Suprapubic skin (tissue), 4 donors: ENCODE measurements around the gene RARS2. TPM values are rescaled to one million over a fixed set of nuclear protein-coding genes. Genes with fewer than 3 reads are reported as not detected.
A peak's percentile ranks its signal among the peaks of the same experiment; 100 is the strongest.

Experiments
- DNase-seq, 2 donors: peaks; one replicate each; pipeline ENCODE4 v3.0.0-alpha.2; 2019; ENCODE audit warnings: low spot score in 2 of 2
- H3K27ac ChIP-seq: fragments of 200-600 bp; sonication (generic); one replicate; pipeline ENCODE4 v1.5.1; 2019
- H3K27me3 ChIP-seq: fragments of 200-600 bp; sonication (generic); one replicate; pipeline ENCODE4 v1.5.1; 2019
- H3K36me3 ChIP-seq: fragments of 200-600 bp; sonication (generic); one replicate; pipeline ENCODE4 v1.5.1; 2019
- H3K4me1 ChIP-seq: fragments of 200-600 bp; sonication (generic); one replicate; pipeline ENCODE4 v1.5.1; 2019
- H3K4me3 ChIP-seq: fragments of 200-600 bp; sonication (generic); one replicate; pipeline ENCODE4 v1.5.1; 2019; ENCODE audit warnings: mild to moderate bottlenecking
- H3K9me3 ChIP-seq: fragments of 200-600 bp; sonication (generic); one replicate; pipeline ENCODE4 v1.5.1; 2019
- CTCF ChIP-seq, 2 donors: fragments of 200-600 bp in 1 of 2; fragments of 450-650 bp in 1 of 2; sonication (generic) in 1 of 2; IDR thresholded peaks; one replicate each; pipeline ENCODE4 v1.5.1; 2016 to 2019; ENCODE audit warnings: antibody characterized with exemption in 2 of 2, mild to moderate bottlenecking in 1 of 2, moderate library complexity in 1 of 2
- EP300 ChIP-seq: sonication (generic); formaldehyde crosslinking; IDR thresholded peaks from one replicate; pipeline ENCODE4 v1.6.1; 2017; ENCODE audit warnings: antibody characterized with exemption
- POLR2A ChIP-seq, 2 donors: fragments of 450-650 bp; IDR thresholded peaks; one replicate each; pipeline ENCODE4 v1.6.1; 2017; ENCODE audit warnings: antibody characterized with exemption in 2 of 2, mild to moderate bottlenecking in 2 of 2, moderate library complexity in 2 of 2
- POLR2AphosphoS5 ChIP-seq, 3 donors: sonication (generic); formaldehyde crosslinking; IDR thresholded peaks; one replicate each; pipeline ENCODE4 v1.6.1; 2017; ENCODE audit warnings: antibody characterized with exemption in 3 of 3
- WGBS: methylation state at CpG from one replicate; pipeline ENCODE4 v1.1.5; 2018; 5-methylcytosine and 5-hydroxymethylcytosine counted together
- total RNA-seq, 4 donors: library from RNA; depleted of rRNA; stranded (reverse); fragments of >200 nt; gene quantifications; one replicate each; pipeline ENCODE4 v1.1.0, GENCODE V29; 2016

Gene RARS2
- total RNA-seq, 4 donors from 2014 or later: 16.4 to 29.6 (median 19.7) TPM

GRCh38 chr6:87481931-87482330 is 107.9 kb downstream of the RARS2 start:
- DNase-seq: no peak
- 87% methylated on average over 3 of the region's 3 CpGs for WGBS
- Histone ChIP-seq H3K4me1 (no peaks in the 10 kb centered on the region), H3K4me3 (no peak overlapping the region), H3K27ac (no peak overlapping the region), H3K27me3 (no peaks in the 10 kb centered on the region), H3K9me3 (no peaks in the 10 kb centered on the region), H3K36me3 (peaks cover 3% of the 10 kb centered on the region)
- no peak for TF ChIP-seq EP300
- TF ChIP-seq CTCF (IDR thresholded peaks at IDR 0.05): no peak
- TF ChIP-seq POLR2AphosphoS5 (IDR thresholded peaks at IDR 0.05): no peak
- no peak for TF ChIP-seq POLR2A (IDR thresholded peaks at IDR 0.05)

GRCh38 chr6:87473419-87473903 is 116.3 kb downstream of the RARS2 start:
- peaks cover 9% of the 10 kb centered on the region for H3K4me1 ChIP-seq
- WGBS: 1% methylated on average over 13 of the region's 15 CpGs
- peak overlapping the region; percentile 92 for H3K27ac ChIP-seq
- H3K9me3 ChIP-seq: no peaks in the 10 kb centered on the region
- no peaks in the 10 kb centered on the region for H3K36me3 ChIP-seq
- no peak for DNase-seq
- no peaks in the 10 kb centered on the region for H3K27me3 ChIP-seq
- no peak for TF ChIP-seq POLR2AphosphoS5 (IDR thresholded peaks at IDR 0.05)
- TF ChIP-seq EP300: no peak
- TF ChIP-seq CTCF (IDR thresholded peaks at IDR 0.05): no peak
- TF ChIP-seq POLR2A (IDR thresholded peaks at IDR 0.05): no peak
- H3K4me3 ChIP-seq: peak overlapping the region; percentile 60

- H3K36me3 ChIP-seq: no peaks in the 10 kb centered on the region
- under 1% methylated on average over 21 of the region's 70 CpGs for WGBS
- peak within 1 kb of the TSS; percentile 92 for H3K27ac ChIP-seq
- H3K27me3 ChIP-seq: no peaks in the 10 kb centered on the region
- H3K4me3 ChIP-seq: peak within 1 kb of the TSS; percentile 60
- no peaks in the 10 kb centered on the region for H3K9me3 ChIP-seq
- H3K4me1 ChIP-seq: peaks cover 9% of the 10 kb centered on the region
- TF ChIP-seq CTCF (IDR thresholded peaks at IDR 0.05): peak in 1 of 2 donors; percentile 23
- TF ChIP-seq POLR2AphosphoS5 (IDR thresholded peaks at IDR 0.05): peak in 1 of 3 donors; percentile 30
- no peak for TF ChIP-seq POLR2A (IDR thresholded peaks at IDR 0.05)
- peak; percentile 91 to 93 for DNase-seq
These were observed 117.0 kb downstream of the RARS2 start, which contains the start of gene SLC35A1 for GRCh38 chr6:87472525-87473418. Gene SLC35A1, plus strand, starts transcription at chr6:87472974. Its CDS starts 30 bp downstream, at chr6:87473004.

GRCh38 chr6:87465051-87465450 is 124.7 kb downstream of the RARS2 start:
- TF ChIP-seq POLR2A (IDR thresholded peaks at IDR 0.05) (no peak), CTCF (IDR thresholded peaks at IDR 0.05) (no peak), EP300 (no peak), POLR2AphosphoS5 (IDR thresholded peaks at IDR 0.05) (no peak)
- DNase-seq: no peak
- H3K36me3 ChIP-seq: no peaks in the 10 kb centered on the region
- H3K27me3 ChIP-seq: no peaks in the 10 kb centered on the region
- H3K4me1 ChIP-seq: no peaks in the 10 kb centered on the region
- WGBS: 83% methylated on average over 2 of the region's 2 CpGs
- no peak overlapping the region for H3K27ac ChIP-seq
- H3K4me3 ChIP-seq: no peak overlapping the region
- no peaks in the 10 kb centered on the region for H3K9me3 ChIP-seq

Other genes with a start within 250 kb of the RARS2 start
- gene C6orf163, start 245.2 kb downstream of the RARS2 start, total RNA-seq: 10 to 100 TPM in 1 of 4 donors, 1 to 10 TPM in 3; 1.9 to 10.1 (median 3.0) TPM
- gene CFAP206, start 182.0 kb downstream of the RARS2 start, total RNA-seq: under 1 TPM in 2 of 4 donors, not detected in 2; 0.21 to 0.85 TPM
- gene SLC35A1, start 117.0 kb downstream of the RARS2 start, total RNA-seq: 10 to 100 TPM; 19.1 to 25.9 (median 24.2) TPM
- 10 to 100 TPM in 3 of 4 donors, 1 to 10 TPM in 1; 9.7 to 30.6 (median 12.9) TPM for gene ORC3, start 148 bp upstream of the RARS2 start, total RNA-seq
- 10 to 100 TPM; 15.3 to 35.4 (median 29.2) TPM for gene AKIRIN2, start 112.2 kb upstream of the RARS2 start, total RNA-seq